ENCODE results near the gene FAF1. TPM values are rescaled to one million over a fixed set of nuclear protein-coding genes. Genes with fewer than 3 reads are reported as not detected.

The FAF1 gene
- total RNA-seq, 4 donors from 2014 or later, result 60.4 to 89.0 (median 67.8) TPM

GRCh38 chr1:50993645-50994044 lies 33.6 kb upstream of the FAF1 start:
- no peaks in the 10 kb centered on the region for H3K9me3 ChIP-seq
- no peak overlapping the region for H3K4me3 ChIP-seq
- H3K4me1 ChIP-seq, result no peaks in the 10 kb centered on the region
- no peak for ATAC-seq
- H3K27ac ChIP-seq, result no peak overlapping the region
- H3K36me3 ChIP-seq, result no peaks in the 10 kb centered on the region
- H3K27me3 ChIP-seq, result no peaks in the 10 kb centered on the region
- 93 to 96% methylated on average over 3 of the region's 3 CpGs for WGBS, 2 donors (ENCODE audit: low coverage in 1 of 2)
- TF ChIP-seq EP300 (IDR thresholded peaks at IDR 0.05) (no peak), POLR2A (IDR thresholded peaks at IDR 0.05) (no peak), POLR2AphosphoS5 (IDR thresholded peaks at IDR 0.05) (no peak), CTCF (IDR thresholded peaks at IDR 0.05) (no peak)

- Histone ChIP-seq H3K4me3 (no peak overlapping the region), H3K27ac (no peak overlapping the region), H3K9me3 (no peaks in the 10 kb centered on the region), H3K36me3 (no peaks in the 10 kb centered on the region), H3K27me3 (no peaks in the 10 kb centered on the region), H3K4me1 (no peaks in the 10 kb centered on the region)
- no peak for TF ChIP-seq POLR2AphosphoS5 (IDR thresholded peaks at IDR 0.05)
- TF ChIP-seq POLR2A (IDR thresholded peaks at IDR 0.05), result no peak
- no peak for TF ChIP-seq CTCF (IDR thresholded peaks at IDR 0.05)
- no peak for TF ChIP-seq EP300 (IDR thresholded peaks at IDR 0.05)
- WGBS, 2 donors (ENCODE audit: low coverage in 1 of 2), result 89 to 94% methylated on average over 3 of the region's 3 CpGs
- no peak for ATAC-seq
Observed at GRCh38 chr1:50992532-50993318, 32.7 kb upstream of the FAF1 start.

- TF ChIP-seq CTCF (IDR thresholded peaks at IDR 0.05), result no peak
- Histone ChIP-seq H3K4me3 (no peak overlapping the region), H3K27ac (no peak overlapping the region), H3K4me1 (peaks cover 0 to 7% (median 0%) of the 10 kb centered on the region in 3 donors), H3K9me3 (no peaks in the 10 kb centered on the region), H3K27me3 (no peaks in the 10 kb centered on the region), H3K36me3 (no peaks in the 10 kb centered on the region)
- WGBS, 2 donors (ENCODE audit: low coverage in 1 of 2), result 83 to 100% methylated on average over 2 of the region's 2 CpGs
- ATAC-seq, result no peak
Observed at GRCh38 chr1:50989694-50990093, 29.6 kb upstream of the FAF1 start.

- ATAC-seq, result no peak
- Histone ChIP-seq H3K4me1 (peaks cover 0 to 23% (median 0%) of the 10 kb centered on the region in 3 donors), H3K4me3 (no peak overlapping the region), H3K36me3 (no peaks in the 10 kb centered on the region), H3K9me3 (no peaks in the 10 kb centered on the region), H3K27ac (no peak overlapping the region), H3K27me3 (no peaks in the 10 kb centered on the region)
- 75 to 82% methylated on average over 4 of the region's 4 CpGs for WGBS, 2 donors (ENCODE audit: low coverage in 1 of 2)
- no peak for TF ChIP-seq POLR2AphosphoS5 (IDR thresholded peaks at IDR 0.05)
- TF ChIP-seq POLR2A (IDR thresholded peaks at IDR 0.05), result no peak
- TF ChIP-seq CTCF (IDR thresholded peaks at IDR 0.05), result no peak
- TF ChIP-seq EP300 (IDR thresholded peaks at IDR 0.05), result no peak
Observed at GRCh38 chr1:50986653-50987052, 26.6 kb upstream of the FAF1 start.

GRCh38 chr1:50985094-50985493 lies 25.0 kb upstream of the FAF1 start:
- no peaks in the 10 kb centered on the region for H3K9me3 ChIP-seq
- H3K4me1 ChIP-seq, result peaks cover 0 to 26% (median 0%) of the 10 kb centered on the region in 3 donors
- H3K27ac ChIP-seq, result peak overlapping the region; percentile 34 to 61 (median 48)
- H3K27me3 ChIP-seq, result no peaks in the 10 kb centered on the region
- H3K4me3 ChIP-seq, result peak overlapping the region in 1 of 2 donors; percentile 7
- TF ChIP-seq CTCF (IDR thresholded peaks at IDR 0.05) (no peak), POLR2AphosphoS5 (IDR thresholded peaks at IDR 0.05) (no peak), POLR2A (IDR thresholded peaks at IDR 0.05) (no peak), EP300 (IDR thresholded peaks at IDR 0.05) (no peak)
- no peak for ATAC-seq
- H3K36me3 ChIP-seq, result no peaks in the 10 kb centered on the region
- WGBS, 2 donors (ENCODE audit: low coverage in 1 of 2), result 8% methylated on average over 1 of the region's 1 CpG; no CpG with 5 or more reads in 1 of the 2 donors
